Measurements from ENCODE around the gene SPG7.

GRCh38 chr16:89552329-89552728 lies 44.1 kb downstream of the SPG7 start:
- TF ChIP-seq CTCF (conservative IDR thresholded peaks at IDR 0.05; ENCODE audit: low read depth, low read length) (no peak), NFE2L2 (IDR thresholded peaks at IDR 0.05; ENCODE audit: low read depth, low read length) (no peak)

All from IMR-90 (cell line).